ENCODE data around the gene PLS3. TPM values are rescaled to one million over a fixed set of nuclear protein-coding genes. Genes with fewer than 3 reads are reported as not detected.
"Not testable (repeated sequence)": the region's sequence is repeated elsewhere in the genome, so short reads cannot be mapped to it uniquely, and the experiment has no call there.

Gene PLS3
- total and polyA plus RNA-seq, 2 donors from 2014 or later: 97.4 to 110 TPM

DNA sequence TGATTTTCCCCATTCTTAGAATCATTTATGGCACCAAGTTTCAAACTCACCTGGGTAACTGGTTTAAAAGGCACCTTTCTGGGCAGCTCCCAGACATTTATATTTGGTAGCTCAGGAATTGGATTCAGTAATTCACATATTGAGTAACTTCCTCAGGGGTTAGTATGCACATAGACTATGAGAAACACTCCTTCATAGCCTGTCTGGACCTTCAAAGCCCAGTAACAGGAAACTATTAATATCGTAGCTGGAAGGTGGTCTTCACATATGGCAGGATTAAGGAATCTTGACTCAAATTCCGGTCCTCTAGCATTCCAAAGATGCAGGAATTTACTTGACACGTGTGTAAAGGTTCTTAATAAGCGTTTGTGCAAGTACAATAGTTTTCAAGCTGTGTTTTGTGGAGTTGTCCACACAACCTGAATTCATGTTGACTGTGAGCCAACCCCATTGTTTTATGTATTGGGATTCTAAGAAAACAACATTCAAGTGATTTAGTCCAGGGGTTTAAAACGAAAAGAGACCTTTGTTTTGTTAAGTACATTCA lies 78.4 kb downstream of the PLS3 start:
- TF ChIP-seq CTCF (IDR thresholded peaks at IDR 0.05; ENCODE audit: borderline replicate concordance, extremely low read depth, insufficient read depth): no peak
- Histone ChIP-seq H3K27ac (ENCODE audit: low read depth in 2 of 2, low read length in 2 of 2) (no peak overlapping the region), H3K4me1 (ENCODE audit: control insufficient read depth in 2 of 3, insufficient read depth in 2 of 3, low read depth in 1 of 3, low read length in 3 of 3) (peaks cover 0 to 2% (median 0%) of the 10 kb centered on the region in 3 donors), H3K4me3 (ENCODE audit: low read length in 3 of 3) (no peak overlapping the region), H3K27me3 (ENCODE audit: control insufficient read depth, insufficient read depth, low read length) (peaks cover 11% of the 10 kb centered on the region), H3K36me3 (ENCODE audit: control insufficient read depth in 2 of 3, insufficient read depth in 3 of 3, low read length in 3 of 3) (peaks cover 0 to 15% (median 3%) of the 10 kb centered on the region in 3 donors), H3K9ac (ENCODE audit: low read length in 3 of 3) (no peak overlapping the region), H3K9me3 (ENCODE audit: control insufficient read depth in 2 of 3, insufficient read depth in 1 of 3, low read length in 3 of 3) (no peaks in the 10 kb centered on the region)
- DNase-seq (peak in 1 of 5 donors; percentile 4), FAIRE-seq (no peak)
- intact Hi-C loops (cut with DNase I): no loop called here

- Histone ChIP-seq H3K4me3 (ENCODE audit: low read length in 3 of 3) (no peak overlapping the region), H3K9me3 (ENCODE audit: control insufficient read depth in 2 of 3, insufficient read depth in 1 of 3, low read length in 3 of 3) (no peaks in the 10 kb centered on the region), H3K27ac (ENCODE audit: low read depth in 2 of 2, low read length in 2 of 2) (no peak overlapping the region), H3K27me3 (ENCODE audit: control insufficient read depth, insufficient read depth, low read length) (peaks cover 13% of the 10 kb centered on the region), H3K9ac (ENCODE audit: low read length in 3 of 3) (no peak overlapping the region), H3K4me1 (ENCODE audit: control insufficient read depth in 2 of 3, insufficient read depth in 2 of 3, low read depth in 1 of 3, low read length in 3 of 3) (peaks cover 0 to 2% (median 0%) of the 10 kb centered on the region in 3 donors), H3K36me3 (ENCODE audit: control insufficient read depth in 2 of 3, insufficient read depth in 3 of 3, low read length in 3 of 3) (peaks cover 0 to 23% (median 5%) of the 10 kb centered on the region in 3 donors)
- FAIRE-seq: no peak
- TF ChIP-seq CTCF (IDR thresholded peaks at IDR 0.05; ENCODE audit: borderline replicate concordance, extremely low read depth, insufficient read depth): no peak
- DNase-seq: peak in 1 of 5 donors; percentile 6
- intact Hi-C loops (cut with DNase I): no loop called here
Observed at GRCh38 chrX:115642311-115642710, 81.3 kb downstream of the PLS3 start.

DNA sequence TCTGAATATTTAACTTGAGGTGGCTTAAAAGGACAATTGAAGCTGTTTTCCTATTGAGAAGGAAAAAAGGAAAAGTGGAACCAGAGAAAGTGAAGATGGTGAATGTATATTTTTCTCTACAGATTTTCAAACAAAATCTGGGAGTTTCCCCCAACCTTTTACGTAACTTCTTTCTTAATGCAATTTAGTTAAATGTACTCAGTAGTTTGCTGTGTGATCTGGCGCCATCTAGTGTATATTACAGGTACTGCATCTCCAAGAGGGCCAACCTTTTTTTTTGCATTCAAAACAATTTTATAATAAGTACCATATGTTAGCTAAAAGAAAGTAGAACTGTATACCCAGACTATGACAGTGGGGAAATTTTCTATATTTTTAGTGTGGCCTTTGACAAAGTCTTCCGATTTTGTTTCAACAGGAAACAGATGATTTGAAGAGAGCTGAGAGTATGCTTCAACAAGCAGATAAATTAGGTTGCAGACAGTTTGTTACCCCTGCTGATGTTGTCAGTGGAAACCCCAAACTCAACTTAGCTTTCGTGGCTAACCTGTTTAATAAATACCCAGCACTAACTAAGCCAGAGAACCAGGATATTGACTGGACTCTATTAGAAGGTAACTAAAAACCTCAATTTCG lies 82.0 kb downstream of the PLS3 start:
- H3K4me3 ChIP-seq (ENCODE audit: low read length in 3 of 3): no peak overlapping the region
- TF ChIP-seq CTCF (IDR thresholded peaks at IDR 0.05; ENCODE audit: borderline replicate concordance, extremely low read depth, insufficient read depth): peak; percentile 79
- H3K4me1 ChIP-seq (ENCODE audit: control insufficient read depth in 2 of 3, insufficient read depth in 2 of 3, low read depth in 1 of 3, low read length in 3 of 3): peaks cover 0 to 2% (median 0%) of the 10 kb centered on the region in 3 donors
- peaks cover 0 to 19% (median 2%) of the 10 kb centered on the region in 3 donors for H3K36me3 ChIP-seq (ENCODE audit: control insufficient read depth in 2 of 3, insufficient read depth in 3 of 3, low read length in 3 of 3)
- no peak overlapping the region for H3K9ac ChIP-seq (ENCODE audit: low read length in 3 of 3)
- DNase-seq (peak in 3 of 5 donors; percentile 25 to 72 (median 68)), FAIRE-seq (peak; percentile 96)
- H3K9me3 ChIP-seq (ENCODE audit: control insufficient read depth in 2 of 3, insufficient read depth in 1 of 3, low read length in 3 of 3): no peaks in the 10 kb centered on the region
- intact Hi-C loops (cut with DNase I): no loop called here
- peaks cover 11% of the 10 kb centered on the region for H3K27me3 ChIP-seq (ENCODE audit: control insufficient read depth, insufficient read depth, low read length)
- no peak overlapping the region for H3K27ac ChIP-seq (ENCODE audit: low read depth in 2 of 2, low read length in 2 of 2)

GRCh38 chrX:115644397-115644796 lies 83.4 kb downstream of the PLS3 start:
- peaks cover 15% of the 10 kb centered on the region for H3K27me3 ChIP-seq (ENCODE audit: control insufficient read depth, insufficient read depth, low read length)
- DNase-seq; H3K4me3 ChIP-seq (ENCODE audit: low read length in 3 of 3); H3K9ac ChIP-seq (ENCODE audit: low read length in 3 of 3); H3K4me1 ChIP-seq (ENCODE audit: control insufficient read depth in 2 of 3, insufficient read depth in 2 of 3, low read depth in 1 of 3, low read length in 3 of 3); FAIRE-seq; H3K9me3 ChIP-seq (ENCODE audit: control insufficient read depth in 2 of 3, insufficient read depth in 1 of 3, low read length in 3 of 3); H3K27ac ChIP-seq (ENCODE audit: low read depth in 2 of 2, low read length in 2 of 2); intact Hi-C loops (cut with DNase I): not testable (repeated sequence)
- H3K36me3 ChIP-seq (ENCODE audit: control insufficient read depth in 2 of 3, insufficient read depth in 3 of 3, low read length in 3 of 3): peaks cover 0 to 19% (median 2%) of the 10 kb centered on the region in 3 donors

All from kidney (tissue), 14 donors.